ENCODE results near the gene TMC8. TPM values are rescaled to one million over a fixed set of nuclear protein-coding genes. Genes with fewer than 3 reads are reported as not detected.

Gene TMC8
- total and polyA plus RNA-seq, 2 experiments from 2014 or later: 1.2 to 1.3 TPM

- TF ChIP-seq POLR2AphosphoS5 (IDR thresholded peaks at IDR 0.05; ENCODE audit: low read depth): no peak
- no peak for TF ChIP-seq JUNB (IDR thresholded peaks at IDR 0.05; ENCODE audit: unreplicated experiment)
- TF ChIP-seq EZH2phosphoT487 (IDR thresholded peaks at IDR 0.05; ENCODE audit: unreplicated experiment): no peak
- TF ChIP-seq ZNF331 (CRISPR knock-in tag; IDR thresholded peaks at IDR 0.05; ENCODE audit: low read depth): no peak
- no peak for TF ChIP-seq STAT1 (IDR thresholded peaks at IDR 0.05; ENCODE audit: unreplicated experiment)
These were observed 10.0 kb upstream of the TMC8 start (continued) for GRCh38 chr17:78120537-78120936.

- Histone ChIP-seq H3K36me3 (ENCODE audit: insufficient read depth) (0 out of 2 replicates have a peak, but pooled peaks cover 5% of the 10 kb centered on the region), H3K27me3 (ENCODE audit: insufficient read depth) (no peaks in the 10 kb centered on the region), H3K4me3 (no peak overlapping the region), H4K20me1 (replicated peaks; ENCODE audit: insufficient read depth) (no peaks in the 10 kb centered on the region), H3K79me2 (replicated peaks; ENCODE audit: insufficient read depth) (no peaks in the 10 kb centered on the region), H3K27ac (ENCODE audit: low read depth) (no peak overlapping the region), H3K4me1 (ENCODE audit: insufficient read depth) (no peaks in the 10 kb centered on the region), H3K4me2 (no peak overlapping the region), H3K9me2 (ENCODE audit: insufficient read depth) (no peaks in the 10 kb centered on the region), H3F3A (replicated peaks; ENCODE audit: low read depth) (no peaks in the 10 kb centered on the region), H2AFZ (no peak overlapping the region)
- Mint-ChIP-seq H3K4me3 (no peak overlapping the region), H3K4me1 (no peaks in the 10 kb centered on the region; the same call in 2 of the 3 replicates), H3K9me3 (no peaks in the 10 kb centered on the region), H3K27me3 (ENCODE audit: insufficient read depth, low read depth, poor library complexity) (peaks cover 6% of the 10 kb centered on the region), H3K36me3 (ENCODE audit: low read depth) (peaks cover 27% of the 10 kb centered on the region), H3K27ac (no peak overlapping the region)
- DNase-seq (ENCODE audit: low spot score) (no peak), ATAC-seq (no peak)
- TF ChIP-seq ZNF462 (CRISPR knock-in tag; IDR thresholded peaks at IDR 0.05) (no peak), REST (IDR thresholded peaks at IDR 0.05; ENCODE audit: unreplicated experiment) (no peak), ZNF331 (CRISPR knock-in tag; IDR thresholded peaks at IDR 0.05; ENCODE audit: low read depth) (no peak), NANOG (IDR thresholded peaks at IDR 0.05; ENCODE audit: borderline replicate concordance) (no peak), ZNF114 (CRISPR knock-in tag; IDR thresholded peaks at IDR 0.05) (no peak)
These were observed 9.4 kb upstream of the TMC8 start for GRCh38 chr17:78120971-78121800.

All from GM23338 (cell line).